Calu3 (cell line): ENCODE results near the gene HYOU1. TPM values are rescaled to one million over a fixed set of nuclear protein-coding genes. Genes with fewer than 3 reads are reported as not detected.
A peak's percentile ranks its signal among the peaks of the same experiment; 100 is the strongest.
"Not testable (repeated sequence)": the region's sequence is repeated elsewhere in the genome, so short reads cannot be mapped to it uniquely, and the experiment has no call there.

Experiments
- Bru-seq: library from RNA; stranded (reverse); fragments of 400-500 nt; gene quantifications from one replicate; lab custom pipeline; 2021; lab: Mats Ljungman, UMichigan
- BruChase-seq, 2 experiments: library from RNA; stranded (reverse); fragments of 400-500 nt; gene quantifications; one replicate each; lab custom pipeline; 2021; lab: Mats Ljungman, UMichigan
- BruUV-seq: library from RNA; stranded (reverse); fragments of 400-500 nt; replicated peaks from 2 replicates; lab custom pipeline; 2021; lab: Mats Ljungman, UMichigan
- CTCF ChIA-PET: fragments of 300-600 bp; sonication (Branson Sonifier 250); formaldehyde crosslinking; loops from one replicate; lab custom pipeline; 2022; ENCODE audit warnings: antibody characterized with exemption; lab: Charles Lee
- DNase-seq: peaks from one replicate; pipeline ENCODE4 v3.0.0; 2022
- H3K27ac Mint-ChIP-seq: one replicate; pipeline ENCODE4 v1.8.0; 2022; ENCODE audit warnings: mixed read lengths; ENCODE audit not compliant: unreplicated experiment
- H3K27me3 Mint-ChIP-seq: one replicate; pipeline ENCODE4 v1.8.0; 2022; ENCODE audit warnings: mixed read lengths; ENCODE audit not compliant: unreplicated experiment
- H3K36me3 Mint-ChIP-seq: one replicate; pipeline ENCODE4 v1.8.0; 2022; ENCODE audit warnings: mild to moderate bottlenecking, moderate library complexity, mixed read lengths; ENCODE audit not compliant: insufficient read depth, unreplicated experiment
- H3K4me1 Mint-ChIP-seq: one replicate; pipeline ENCODE4 v1.8.0; 2022; ENCODE audit warnings: mild to moderate bottlenecking, low read depth, mixed read lengths; ENCODE audit not compliant: unreplicated experiment
- H3K4me3 Mint-ChIP-seq: one replicate; pipeline ENCODE4 v1.8.0; 2022; ENCODE audit warnings: mild to moderate bottlenecking, low read depth, moderate library complexity, mixed read lengths; ENCODE audit not compliant: unreplicated experiment
- H3K9me3 Mint-ChIP-seq: one replicate; pipeline ENCODE4 v1.8.0; 2022; ENCODE audit warnings: low read depth, mixed read lengths; ENCODE audit not compliant: unreplicated experiment
- intact Hi-C: fragments of 100-400 bp; cut with micrococcal nuclease; formaldehyde crosslinking; loops from one replicate; pipeline ENCODE4 v1.10.0; 2022; ENCODE audit not compliant: unreplicated experiment
- long read RNA-seq: library from polyadenylated mRNA; stranded (forward); transcript quantifications from one replicate; pipeline ENCODE4 v2.0.0, GENCODE V29; 2022
- total RNA-seq: library from RNA; stranded (reverse); gene quantifications from 2 replicates; pipeline ENCODE4 v1.2.3, GENCODE V29; 2022
- TF ChIP-seq, protein P1 (sequence below): fragments of 200-600 bp; IDR thresholded peaks from one replicate; pipeline ENCODE4 v1.8.0; 2022; ENCODE audit warnings: antibody characterized with exemption; ENCODE audit not compliant: unreplicated experiment

HYOU1 gene, protein sequence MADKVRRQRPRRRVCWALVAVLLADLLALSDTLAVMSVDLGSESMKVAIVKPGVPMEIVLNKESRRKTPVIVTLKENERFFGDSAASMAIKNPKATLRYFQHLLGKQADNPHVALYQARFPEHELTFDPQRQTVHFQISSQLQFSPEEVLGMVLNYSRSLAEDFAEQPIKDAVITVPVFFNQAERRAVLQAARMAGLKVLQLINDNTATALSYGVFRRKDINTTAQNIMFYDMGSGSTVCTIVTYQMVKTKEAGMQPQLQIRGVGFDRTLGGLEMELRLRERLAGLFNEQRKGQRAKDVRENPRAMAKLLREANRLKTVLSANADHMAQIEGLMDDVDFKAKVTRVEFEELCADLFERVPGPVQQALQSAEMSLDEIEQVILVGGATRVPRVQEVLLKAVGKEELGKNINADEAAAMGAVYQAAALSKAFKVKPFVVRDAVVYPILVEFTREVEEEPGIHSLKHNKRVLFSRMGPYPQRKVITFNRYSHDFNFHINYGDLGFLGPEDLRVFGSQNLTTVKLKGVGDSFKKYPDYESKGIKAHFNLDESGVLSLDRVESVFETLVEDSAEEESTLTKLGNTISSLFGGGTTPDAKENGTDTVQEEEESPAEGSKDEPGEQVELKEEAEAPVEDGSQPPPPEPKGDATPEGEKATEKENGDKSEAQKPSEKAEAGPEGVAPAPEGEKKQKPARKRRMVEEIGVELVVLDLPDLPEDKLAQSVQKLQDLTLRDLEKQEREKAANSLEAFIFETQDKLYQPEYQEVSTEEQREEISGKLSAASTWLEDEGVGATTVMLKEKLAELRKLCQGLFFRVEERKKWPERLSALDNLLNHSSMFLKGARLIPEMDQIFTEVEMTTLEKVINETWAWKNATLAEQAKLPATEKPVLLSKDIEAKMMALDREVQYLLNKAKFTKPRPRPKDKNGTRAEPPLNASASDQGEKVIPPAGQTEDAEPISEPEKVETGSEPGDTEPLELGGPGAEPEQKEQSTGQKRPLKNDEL
- 180 and 181 TPM in 2 replicates for total RNA-seq
- percentile 79 among the genes with signal in this experiment for Bru-seq, nascent RNA
- BruChase-seq, experiment 1, labeled RNA remaining after a 6-hour chase, result percentile 95 among the genes with signal in this experiment
- BruChase-seq, experiment 2, labeled RNA remaining after a 2-hour chase, result percentile 91 among the genes with signal in this experiment
- long read RNA-seq, full-length matches to known transcripts, result 4 of 43 reads
- long read RNA-seq, partial matches to known transcripts, result 12 of 43 reads
- long read RNA-seq, other reads (novel, unspliced or antisense), result 27 of 43 reads

DNA sequence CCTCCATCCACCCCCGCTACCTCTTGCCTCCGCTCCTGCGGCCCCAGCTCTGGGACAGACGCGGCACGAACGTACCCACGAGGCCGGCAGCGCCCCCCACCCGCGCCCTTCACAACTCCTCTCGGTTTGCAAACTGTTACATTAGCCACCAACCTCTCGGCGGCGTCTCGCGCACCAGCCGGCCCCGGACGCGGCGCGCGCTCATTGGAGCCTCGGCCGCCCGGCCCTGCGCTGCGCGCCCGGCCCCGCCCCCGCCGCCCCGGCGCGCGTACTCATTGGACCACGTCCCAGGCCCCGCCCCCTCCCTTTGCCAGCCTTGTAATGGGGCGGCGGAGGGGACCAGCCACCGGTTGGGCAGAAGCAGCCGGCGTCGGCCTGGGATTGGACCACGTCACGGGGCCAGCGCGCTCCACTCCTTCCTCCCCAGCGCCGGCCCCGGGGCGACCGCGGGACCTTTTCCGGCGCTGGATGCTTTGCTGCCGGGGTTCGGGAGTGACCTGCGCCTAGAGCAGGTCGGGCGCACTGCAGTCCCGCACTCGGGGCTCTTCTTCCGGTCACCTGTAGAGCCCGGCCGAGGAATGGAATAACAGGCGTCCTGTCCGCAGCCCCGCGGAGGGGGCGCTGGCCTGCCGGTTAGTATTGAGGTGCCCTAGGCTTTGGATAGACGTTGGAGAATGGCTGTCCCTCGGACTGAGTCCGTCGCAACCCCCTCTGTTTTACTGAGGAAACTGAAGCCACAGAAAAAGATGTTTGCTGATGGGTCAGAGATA, at the start of gene HYOU1:
HYOU1 (minus strand) TSS at position 206 of the 770 bp plus-strand sequence. CDS start 1,045 bp downstream, outside the sequence.
- intact Hi-C loops, result no loop called here
- H3K36me3 Mint-ChIP-seq, result peaks cover 63% of the 10 kb centered on the region
- no peaks in the 10 kb centered on the region for H3K27me3 Mint-ChIP-seq
- H3K4me3 Mint-ChIP-seq, result peak within 1 kb of the TSS; percentile 89
- CTCF ChIA-PET, result interaction anchor here (0.5 to 0.9 kb wide), 3 partner anchors 19 to 258 kb away, joined by 3 read pairs; no protein-coding TSS in a partner anchor
- TF ChIP-seq, protein P1, sequence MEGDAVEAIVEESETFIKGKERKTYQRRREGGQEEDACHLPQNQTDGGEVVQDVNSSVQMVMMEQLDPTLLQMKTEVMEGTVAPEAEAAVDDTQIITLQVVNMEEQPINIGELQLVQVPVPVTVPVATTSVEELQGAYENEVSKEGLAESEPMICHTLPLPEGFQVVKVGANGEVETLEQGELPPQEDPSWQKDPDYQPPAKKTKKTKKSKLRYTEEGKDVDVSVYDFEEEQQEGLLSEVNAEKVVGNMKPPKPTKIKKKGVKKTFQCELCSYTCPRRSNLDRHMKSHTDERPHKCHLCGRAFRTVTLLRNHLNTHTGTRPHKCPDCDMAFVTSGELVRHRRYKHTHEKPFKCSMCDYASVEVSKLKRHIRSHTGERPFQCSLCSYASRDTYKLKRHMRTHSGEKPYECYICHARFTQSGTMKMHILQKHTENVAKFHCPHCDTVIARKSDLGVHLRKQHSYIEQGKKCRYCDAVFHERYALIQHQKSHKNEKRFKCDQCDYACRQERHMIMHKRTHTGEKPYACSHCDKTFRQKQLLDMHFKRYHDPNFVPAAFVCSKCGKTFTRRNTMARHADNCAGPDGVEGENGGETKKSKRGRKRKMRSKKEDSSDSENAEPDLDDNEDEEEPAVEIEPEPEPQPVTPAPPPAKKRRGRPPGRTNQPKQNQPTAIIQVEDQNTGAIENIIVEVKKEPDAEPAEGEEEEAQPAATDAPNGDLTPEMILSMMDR, result no peak
- no TSS peak for BruUV-seq
- no peaks in the 10 kb centered on the region for H3K9me3 Mint-ChIP-seq
- H3K27ac Mint-ChIP-seq, result peak within 1 kb of the TSS; percentile 96
- peaks cover 8% of the 10 kb centered on the region for H3K4me1 Mint-ChIP-seq
- DNase-seq, result peak; percentile 97

DNA sequence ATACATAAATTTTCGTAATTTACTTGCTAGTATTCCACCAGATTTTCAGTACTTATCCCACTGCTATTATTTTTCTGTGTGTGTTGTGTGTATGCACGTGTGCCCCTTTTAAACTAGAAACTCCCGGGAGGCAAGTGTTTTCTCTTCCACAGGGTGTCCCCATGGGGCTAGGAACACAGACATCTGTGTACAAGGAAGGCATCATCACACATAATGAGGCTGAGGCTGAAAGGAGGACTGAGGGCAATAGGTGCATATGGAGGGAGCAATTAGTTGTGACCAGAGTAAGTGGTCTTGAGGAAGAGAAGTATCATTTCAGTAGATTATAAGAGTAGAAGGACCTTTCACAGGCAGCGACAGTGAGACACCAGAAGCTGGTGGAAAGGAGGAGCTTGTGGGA, 46.8 kb upstream of the HYOU1 start:
- intact Hi-C loops, result loop anchor here (5.0 kb wide), 1 partner anchor 94 kb away; no protein-coding TSS in a partner anchor
- Mint-ChIP-seq H3K27me3 (no peaks in the 10 kb centered on the region), H3K9me3 (no peaks in the 10 kb centered on the region), H3K27ac (no peak overlapping the region), H3K36me3 (peaks cover 57% of the 10 kb centered on the region), H3K4me1 (peaks cover 14% of the 10 kb centered on the region), H3K4me3 (no peak overlapping the region)
- no peak for DNase-seq
- CTCF ChIA-PET, result no interaction called here
- BruUV-seq, result no TSS peak
- TF ChIP-seq, protein P1, result no peak

DNA sequence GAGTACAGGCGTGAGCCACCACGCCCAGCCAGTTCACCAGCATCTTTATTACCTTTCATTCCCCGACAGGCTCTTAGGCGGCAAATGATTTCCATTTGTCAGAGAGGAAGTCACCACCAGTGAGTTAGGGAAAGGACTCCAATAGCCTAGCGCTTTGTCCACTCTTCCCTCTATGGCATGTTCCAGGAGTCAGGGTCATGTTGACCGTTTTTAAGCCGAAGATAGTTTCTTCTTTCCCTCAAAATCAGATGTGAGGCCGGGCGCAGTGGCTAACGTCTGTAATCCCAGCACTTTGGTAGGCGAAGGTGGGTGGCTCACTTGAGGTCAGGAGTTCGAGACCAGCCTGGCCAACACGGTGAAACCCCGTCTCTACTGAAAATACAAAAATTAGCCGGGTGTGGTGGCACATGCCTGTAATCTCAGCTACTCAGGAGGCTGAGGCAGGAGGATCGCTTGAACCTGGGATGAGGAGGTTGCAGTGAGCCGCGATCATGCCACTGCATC, 46.2 kb upstream of the HYOU1 start:
- H3K4me1 Mint-ChIP-seq, DNase-seq, H3K9me3 Mint-ChIP-seq, H3K27ac Mint-ChIP-seq, BruUV-seq, H3K27me3 Mint-ChIP-seq: not testable (repeated sequence)
- CTCF ChIA-PET, result interaction anchor here (1.2 to 1.7 kb wide), 3 partner anchors 18 to 102 kb away, joined by 4 to 7 read pairs (median 7); partner anchors contain the start of genes CBL and HINFP
- intact Hi-C loops, result loop anchor here (5.0 kb wide), 1 partner anchor 94 kb away; no protein-coding TSS in a partner anchor
- Mint-ChIP-seq H3K4me3 (peak overlapping the region; percentile 88), H3K36me3 (peaks cover 51% of the 10 kb centered on the region)
